Activated T-helper 2 cell treated with anti-CD3 and anti-CD28 coated beads, Interferon-gamma antibody, Interleukin-2, Interleukin-4, amounts not matched to agents 10 μg/mL and 5 μg/mL and 100 μg/mL, durations not matched to agents 14 hours and 24 hours and 36 hours (primary cell): Measurements from ENCODE around the gene CCDC27. TPM values are rescaled to one million over a fixed set of nuclear protein-coding genes. Genes with fewer than 3 reads are reported as not detected.
"Not testable (repeated sequence)": the region's sequence is repeated elsewhere in the genome, so short reads cannot be mapped to it uniquely, and the experiment has no call there.

Experiments used
- DNase-seq: peaks from one replicate; pipeline ENCODE4 v3.0.0; 2021; ENCODE audit warnings: low spot score
- H3K27ac Mint-ChIP-seq: one replicate; pipeline ENCODE4 v1.8.0; 2021; ENCODE audit warnings: mixed read lengths
- H3K27me3 Mint-ChIP-seq: one replicate; pipeline ENCODE4 v1.8.0; 2021; ENCODE audit warnings: low read depth, mixed read lengths
- H3K36me3 Mint-ChIP-seq: one replicate; pipeline ENCODE4 v1.8.0; 2021; ENCODE audit warnings: low read depth, mixed read lengths
- H3K4me1 Mint-ChIP-seq: one replicate; pipeline ENCODE4 v1.8.0; 2021; ENCODE audit warnings: low read depth, mixed read lengths
- H3K4me3 Mint-ChIP-seq: one replicate; pipeline ENCODE4 v1.8.0; 2021; ENCODE audit warnings: low read depth, mild to moderate bottlenecking, moderate library complexity, mixed read lengths
- H3K9me3 Mint-ChIP-seq: one replicate; pipeline ENCODE4 v1.8.0; 2021; ENCODE audit warnings: mixed read lengths
- intact Hi-C: fragments of 100-400 bp; cut with micrococcal nuclease; formaldehyde crosslinking; loops from one replicate; pipeline ENCODE4 v1.15.1; 2023
- total RNA-seq: library from RNA; stranded (reverse); gene quantifications from 2 replicates; pipeline ENCODE4 v1.2.3, GENCODE V29; 2022

CCDC27 gene
- total RNA-seq, 1 donor from 2014 or later, result not detected

- H3K4me3 Mint-ChIP-seq, result peak overlapping the region; percentile 89
- no peaks in the 10 kb centered on the region for H3K9me3 Mint-ChIP-seq
- intact Hi-C loops, result loop anchor here (2.0 to 10.0 kb wide), 3 partner anchors 23 to 141 kb away; partner anchors contain the start of genes C1orf174, SMIM1, TP73 and WRAP73
- peak overlapping the region; percentile 78 for H3K27ac Mint-ChIP-seq
- no peaks in the 10 kb centered on the region for H3K27me3 Mint-ChIP-seq
- DNase-seq, result no peak
- H3K36me3 Mint-ChIP-seq, result peaks cover 9% of the 10 kb centered on the region
- peaks cover 22% of the 10 kb centered on the region for H3K4me1 Mint-ChIP-seq
These were observed 43.4 kb downstream of the CCDC27 start for GRCh38 chr1:3795453-3796214.

GRCh38 chr1:3796215-3797061 is 44.2 kb downstream of the CCDC27 start, which contains the start of gene LRRC47:
TSS of gene LRRC47 (minus strand) at chr1:3796498. CDS start at chr1:3796476, 22 bp downstream.
- DNase-seq, result peak; percentile 92
- H3K27me3 Mint-ChIP-seq, result no peaks in the 10 kb centered on the region
- peak within 1 kb of the TSS; percentile 78 for H3K27ac Mint-ChIP-seq
- peaks cover 26% of the 10 kb centered on the region for H3K4me1 Mint-ChIP-seq
- intact Hi-C loops, result loop anchor here (2.0 to 10.0 kb wide), 3 partner anchors 24 to 142 kb away; partner anchors contain the start of genes C1orf174, SMIM1, TP73 and WRAP73
- H3K4me3 Mint-ChIP-seq, result peak within 1 kb of the TSS; percentile 94
- H3K36me3 Mint-ChIP-seq, result peaks cover 9% of the 10 kb centered on the region
- H3K9me3 Mint-ChIP-seq, result no peaks in the 10 kb centered on the region

DNA sequence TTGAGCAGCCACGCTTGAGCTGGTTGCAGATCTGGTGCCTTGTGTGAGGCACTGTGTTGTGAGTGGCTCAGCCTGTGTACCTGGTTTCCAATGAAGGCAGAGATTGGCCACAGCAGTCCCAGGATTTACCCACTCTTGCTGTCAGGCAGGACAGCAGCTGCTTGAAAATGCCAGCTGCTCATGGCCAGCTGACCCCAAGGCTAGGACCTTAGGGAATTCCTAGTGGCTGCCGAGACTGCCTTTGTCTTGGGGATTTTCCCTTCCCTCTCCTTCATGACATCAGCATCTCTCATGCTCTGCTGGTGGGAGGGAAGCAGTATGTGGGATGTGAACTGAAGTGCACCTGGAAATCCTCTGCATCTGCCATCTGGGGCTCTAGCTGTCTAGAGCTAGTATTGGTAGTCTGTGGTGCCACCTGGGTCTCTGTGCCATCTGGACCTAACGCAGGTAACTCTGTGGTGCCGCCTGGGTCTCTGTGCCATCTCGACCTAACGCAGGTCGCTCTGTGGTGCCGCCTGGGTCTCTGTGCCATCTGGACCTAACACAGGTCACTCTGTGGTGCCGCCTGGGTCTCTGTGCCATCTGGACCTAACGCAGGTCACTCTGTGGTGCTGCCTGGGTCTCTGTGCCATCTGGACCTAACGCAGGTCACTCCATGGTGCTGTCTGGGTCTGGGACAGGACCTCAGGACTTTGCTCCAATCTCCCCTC is 47.9 kb downstream of the CCDC27 start:
- intact Hi-C loops, result loop anchor here (10.0 kb wide), 1 partner anchor 145 kb away; the partner anchor contains the start of genes TP73 and WRAP73
- peaks cover under 1% of the 10 kb centered on the region for H3K36me3 Mint-ChIP-seq
- peaks cover 14% of the 10 kb centered on the region for H3K4me1 Mint-ChIP-seq
- no peaks in the 10 kb centered on the region for H3K9me3 Mint-ChIP-seq
- DNase-seq, result no peak
- no peak overlapping the region for H3K4me3 Mint-ChIP-seq
- H3K27me3 Mint-ChIP-seq, result peaks cover 3% of the 10 kb centered on the region
- no peak overlapping the region for H3K27ac Mint-ChIP-seq

DNA sequence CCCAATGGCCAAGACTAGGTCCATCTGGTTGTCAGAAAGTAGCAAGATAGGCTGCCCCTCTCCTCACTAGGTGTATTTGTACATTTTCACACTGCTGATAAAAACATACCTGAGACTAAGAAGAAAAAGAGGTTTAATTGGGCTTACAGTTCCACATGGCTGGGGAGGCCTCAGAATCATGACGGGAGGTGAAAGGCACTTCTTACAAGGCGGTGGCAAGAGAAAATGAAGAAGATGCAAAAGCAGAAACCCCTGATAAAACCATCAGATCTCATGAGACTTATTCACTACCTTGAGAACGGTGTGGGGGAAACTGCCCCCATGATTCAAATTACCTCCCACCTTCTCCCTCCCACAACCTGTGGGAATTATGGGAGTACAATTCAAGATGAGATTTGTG is 48.5 kb downstream of the CCDC27 start:
- H3K4me1 Mint-ChIP-seq, result peaks cover 11% of the 10 kb centered on the region
- H3K27me3 Mint-ChIP-seq, H3K27ac Mint-ChIP-seq, DNase-seq, H3K4me3 Mint-ChIP-seq, H3K36me3 Mint-ChIP-seq, H3K9me3 Mint-ChIP-seq: not testable (repeated sequence)
- intact Hi-C loops, result loop anchor here (1.0 kb wide), 1 partner anchor 24 kb away; no protein-coding TSS in a partner anchor

DNA sequence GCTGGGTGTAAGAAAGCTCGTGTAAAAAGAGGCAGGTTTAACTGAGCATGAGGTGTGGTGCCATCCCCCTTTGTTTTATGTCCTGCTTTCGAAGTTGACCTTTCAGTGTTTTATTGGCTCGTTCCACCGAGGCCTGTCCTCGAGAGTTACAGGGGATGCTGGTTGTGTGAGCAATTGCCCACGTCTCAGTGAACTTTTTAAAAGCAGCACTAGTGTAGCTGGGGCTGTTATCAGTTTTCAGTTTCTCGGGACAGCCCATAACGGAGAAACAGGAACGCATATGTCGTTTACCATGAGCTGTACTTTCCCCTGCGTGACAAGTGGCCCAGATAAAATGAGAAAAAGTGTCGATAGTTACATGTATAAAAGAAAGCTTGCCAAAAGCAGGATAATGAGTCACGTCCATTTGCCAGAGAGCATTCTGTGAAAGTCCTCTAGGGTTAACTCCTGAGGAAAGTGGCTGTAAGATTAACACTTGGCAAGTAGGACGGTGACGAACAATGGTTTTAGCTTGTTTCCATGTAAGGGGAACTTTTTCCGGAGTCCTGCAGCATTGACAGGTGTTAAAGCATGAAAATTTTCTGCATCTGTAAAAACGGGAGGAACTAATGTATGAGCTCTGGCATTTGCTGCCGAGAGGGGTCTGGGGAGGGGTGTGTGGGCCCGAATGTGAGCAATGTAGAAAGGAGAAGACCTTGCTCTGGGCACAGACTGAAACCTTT is 51.8 kb downstream of the CCDC27 start:
- Mint-ChIP-seq H3K4me3 (no peak overlapping the region), H3K27ac (peak overlapping the region; percentile 9), H3K27me3 (peaks cover 3% of the 10 kb centered on the region), H3K36me3 (no peaks in the 10 kb centered on the region), H3K4me1 (peaks cover 3% of the 10 kb centered on the region), H3K9me3 (no peaks in the 10 kb centered on the region)
- intact Hi-C loops, result no loop called here
- no peak for DNase-seq

DNA sequence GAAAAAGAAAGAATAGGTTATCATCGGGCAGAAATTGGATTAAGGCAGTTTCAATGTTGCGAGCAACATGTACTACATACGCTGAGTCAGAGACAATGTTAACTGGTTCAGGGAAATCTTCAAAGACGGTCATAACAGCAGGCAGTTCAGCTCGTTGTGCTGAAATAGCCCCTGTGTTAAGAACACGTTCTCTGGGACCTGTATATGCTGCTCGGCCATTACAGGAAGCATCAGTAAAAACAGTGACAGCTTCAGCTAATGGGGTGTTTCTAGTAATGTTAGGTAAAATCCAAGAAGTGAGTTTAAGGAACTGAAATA is 52.3 kb downstream of the CCDC27 start:
- DNase-seq, H3K27me3 Mint-ChIP-seq, H3K4me3 Mint-ChIP-seq, H3K9me3 Mint-ChIP-seq, H3K4me1 Mint-ChIP-seq, intact Hi-C loops, H3K36me3 Mint-ChIP-seq: not testable (repeated sequence)
- peak overlapping the region; percentile 9 for H3K27ac Mint-ChIP-seq

- no peaks in the 10 kb centered on the region for H3K36me3 Mint-ChIP-seq
- peaks cover 3% of the 10 kb centered on the region for H3K4me1 Mint-ChIP-seq
- no peak overlapping the region for H3K4me3 Mint-ChIP-seq
- H3K27me3 Mint-ChIP-seq, result peaks cover 3% of the 10 kb centered on the region
- no peak overlapping the region for H3K27ac Mint-ChIP-seq
- intact Hi-C loops, result no loop called here
- no peak for DNase-seq
- H3K9me3 Mint-ChIP-seq, result no peaks in the 10 kb centered on the region
These were observed 52.8 kb downstream of the CCDC27 start for GRCh38 chr1:3805038-3805437.

DNA sequence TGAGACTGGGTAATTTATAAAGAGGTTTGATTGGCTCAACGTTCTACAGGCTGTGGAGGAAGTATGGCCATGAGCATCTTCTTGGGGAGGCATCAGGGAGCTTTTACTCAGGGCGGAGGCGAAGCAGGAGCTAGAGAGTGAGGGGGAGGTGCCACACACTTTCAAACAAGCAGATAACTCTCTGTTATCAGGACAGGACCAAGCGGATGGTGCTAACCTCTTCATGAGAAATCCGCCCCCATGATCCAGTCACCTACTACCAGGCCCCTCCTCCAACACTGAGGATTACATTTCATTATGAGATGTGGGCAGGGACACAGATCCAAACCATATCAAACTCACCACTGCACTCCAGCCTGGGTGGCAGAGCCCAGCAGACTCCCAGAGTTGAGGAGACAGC is 55.5 kb downstream of the CCDC27 start:
- no peaks in the 10 kb centered on the region for H3K4me1 Mint-ChIP-seq
- no peaks in the 10 kb centered on the region for H3K9me3 Mint-ChIP-seq
- no peaks in the 10 kb centered on the region for H3K36me3 Mint-ChIP-seq
- no peak overlapping the region for H3K27ac Mint-ChIP-seq
- H3K27me3 Mint-ChIP-seq, result no peaks in the 10 kb centered on the region
- no peak for DNase-seq
- intact Hi-C loops, result no loop called here
- no peak overlapping the region for H3K4me3 Mint-ChIP-seq

- Mint-ChIP-seq H3K9me3 (no peaks in the 10 kb centered on the region), H3K27me3 (no peaks in the 10 kb centered on the region), H3K36me3 (no peaks in the 10 kb centered on the region), H3K4me1 (no peaks in the 10 kb centered on the region), H3K4me3 (no peak overlapping the region), H3K27ac (no peak overlapping the region)
- intact Hi-C loops, result no loop called here
- DNase-seq, result no peak
These were observed 57.4 kb downstream of the CCDC27 start for GRCh38 chr1:3809680-3810079.

GRCh38 chr1:3810149-3810761 is 58.0 kb downstream of the CCDC27 start:
- H3K27me3 Mint-ChIP-seq, DNase-seq, intact Hi-C loops, H3K36me3 Mint-ChIP-seq, H3K9me3 Mint-ChIP-seq, H3K27ac Mint-ChIP-seq, H3K4me1 Mint-ChIP-seq, H3K4me3 Mint-ChIP-seq: not testable (repeated sequence)

DNA sequence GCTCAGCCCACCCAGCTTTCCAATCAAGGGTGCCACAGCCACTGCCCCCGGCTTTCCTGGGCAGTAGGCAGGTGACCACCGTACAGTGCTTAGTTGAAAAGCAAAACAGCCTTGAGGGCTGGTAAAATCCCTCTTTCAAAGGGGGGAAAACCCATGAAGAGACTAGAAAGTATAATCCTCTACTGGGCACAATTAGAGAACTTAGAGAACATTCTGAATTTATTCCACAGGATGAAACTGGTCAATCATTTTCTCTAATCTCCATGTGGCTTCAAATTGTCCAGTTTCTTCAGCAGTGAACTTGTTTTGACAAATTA is 59.3 kb downstream of the CCDC27 start:
- no peak overlapping the region for H3K27ac Mint-ChIP-seq
- H3K36me3 Mint-ChIP-seq, result no peaks in the 10 kb centered on the region
- DNase-seq, result no peak
- intact Hi-C loops, result no loop called here
- H3K9me3 Mint-ChIP-seq, result no peaks in the 10 kb centered on the region
- H3K4me3 Mint-ChIP-seq, result no peak overlapping the region
- H3K27me3 Mint-ChIP-seq, result no peaks in the 10 kb centered on the region
- no peaks in the 10 kb centered on the region for H3K4me1 Mint-ChIP-seq

DNA sequence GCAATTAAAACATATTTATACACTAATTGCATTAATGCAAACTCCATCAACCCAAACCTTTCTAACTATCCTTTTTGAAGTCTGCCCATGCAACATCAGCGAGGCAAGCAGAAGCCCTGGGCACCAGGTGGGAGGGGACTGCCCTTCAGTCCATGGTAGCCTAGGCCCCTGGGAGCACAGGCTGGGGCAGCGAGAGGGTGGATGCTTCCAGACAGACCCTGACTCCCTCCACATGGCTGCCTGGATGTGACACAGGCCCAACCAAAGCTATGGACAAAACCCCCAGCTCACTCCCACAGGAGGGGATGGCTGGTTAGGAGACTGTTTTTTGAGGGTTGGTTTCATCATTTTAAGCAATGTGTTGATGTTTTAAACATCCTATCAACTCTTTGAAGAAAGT is 61.8 kb downstream of the CCDC27 start:
- H3K36me3 Mint-ChIP-seq, result no peaks in the 10 kb centered on the region
- DNase-seq, result no peak
- intact Hi-C loops, result no loop called here
- H3K27me3 Mint-ChIP-seq, result no peaks in the 10 kb centered on the region
- no peak overlapping the region for H3K27ac Mint-ChIP-seq
- no peaks in the 10 kb centered on the region for H3K4me1 Mint-ChIP-seq
- no peak overlapping the region for H3K4me3 Mint-ChIP-seq
- no peaks in the 10 kb centered on the region for H3K9me3 Mint-ChIP-seq
